HEK293 (cell line): ENCODE data around the gene GALNTL6.

ENCODE experiments used
- CTCF ChIA-PET: fragments of 350-600 bp; formaldehyde crosslinking; extraction: SDS; loops from one replicate; lab custom pipeline; 2021; ENCODE audit warnings: antibody characterized with exemption; lab: Yijun Ruan, JAX
- POLR2A ChIA-PET: fragments of 300-600 bp; formaldehyde crosslinking; extraction: SDS; loops from one replicate; lab custom pipeline; 2020; ENCODE audit warnings: antibody characterized with exemption, inconsistent platforms; lab: Yijun Ruan, JAX
- H3K27ac ChIP-seq: fragments of 200-500 bp; sonication (Bioruptor generic); 2 replicates; pipeline ENCODE4 v1.5.1; 2014; ENCODE audit warnings: low read depth, low read length, control low read depth, inconsistent platforms; ENCODE audit errors: extremely low read depth
- H3K36me3 ChIP-seq, 2 experiments: fragments of 200-500 bp in 1 of 2; sonication (Bioruptor generic) in 1 of 2; 1 replicate in 1 of 2; 2 replicates in 1 of 2; pipeline ENCODE4 v1.5.1; 2014 to 2017; ENCODE audit warnings: inconsistent platforms in 2 of 2, low read length in 2 of 2; ENCODE audit not compliant: control insufficient read depth in 2 of 2, insufficient read depth in 1 of 2
- H3K4me1 ChIP-seq: fragments of 200-500 bp; sonication (Bioruptor generic); 2 replicates; pipeline ENCODE4 v1.5.1; 2014; ENCODE audit warnings: mild to moderate bottlenecking, low read length, inconsistent platforms; ENCODE audit not compliant: control insufficient read depth, insufficient read depth
- H3K4me3 ChIP-seq: 2 replicates; pipeline ENCODE4 v1.5.1; 2011; ENCODE audit warnings: low read depth, mild to moderate bottlenecking, control low read depth, low read length, moderate library complexity
- H3K9me3 ChIP-seq: fragments of 200-500 bp; sonication (Bioruptor generic); 2 replicates; pipeline ENCODE4 v1.5.1; 2014; ENCODE audit warnings: low read depth, low read length, inconsistent platforms; ENCODE audit not compliant: control insufficient read depth, insufficient read depth
- BCL11A ChIP-seq: fragments of 450-650 bp; formaldehyde crosslinking; IDR thresholded peaks from 2 replicates; pipeline ENCODE4 v1.5.1; 2016; ENCODE audit warnings: low read depth, missing biosample characterization, missing genetic modification characterization
- CTCF ChIP-seq: fragments of 450-650 bp; formaldehyde crosslinking; IDR thresholded peaks from 2 replicates; pipeline ENCODE4 v1.5.1; 2016; ENCODE audit warnings: missing biosample characterization, missing genetic modification characterization
- FEZF1 ChIP-seq: fragments of 450-650 bp; formaldehyde crosslinking; IDR thresholded peaks from 2 replicates; pipeline ENCODE4 v1.5.1; 2016; ENCODE audit warnings: missing biosample characterization, missing genetic modification characterization
- IKZF3 ChIP-seq: fragments of 450-650 bp; IDR thresholded peaks from 2 replicates; pipeline ENCODE4 v1.5.0; 2018; ENCODE audit warnings: missing biosample characterization, mild to moderate bottlenecking, missing genetic modification characterization, moderate library complexity
- KLF8 ChIP-seq: fragments of 450-650 bp; formaldehyde crosslinking; IDR thresholded peaks from 2 replicates; pipeline ENCODE4 v1.5.1; 2016; ENCODE audit warnings: missing biosample characterization, missing genetic modification characterization
- MYNN ChIP-seq: fragments of 450-650 bp; formaldehyde crosslinking; IDR thresholded peaks from 2 replicates; pipeline ENCODE4 v1.5.1; 2016; ENCODE audit warnings: missing biosample characterization, missing genetic modification characterization, borderline replicate concordance
- SCRT1 ChIP-seq: fragments of 450-650 bp; formaldehyde crosslinking; IDR thresholded peaks from 2 replicates; pipeline ENCODE4 v1.5.1; 2016; ENCODE audit warnings: missing biosample characterization, missing genetic modification characterization, borderline replicate concordance
- TRIM28 ChIP-seq: IDR thresholded peaks from 2 replicates; pipeline ENCODE4 v1.6.1; 2011; ENCODE audit warnings: low read length, control low read depth, borderline replicate concordance
- ZBTB11 ChIP-seq: fragments of 450-650 bp; formaldehyde crosslinking; conservative IDR thresholded peaks from 2 replicates; pipeline ENCODE4 v1.5.1; 2016; ENCODE audit warnings: low read depth, missing biosample characterization, missing genetic modification characterization
- ZFP3 ChIP-seq: fragments of 450-650 bp; formaldehyde crosslinking; IDR thresholded peaks from 2 replicates; pipeline ENCODE4 v1.5.1; 2016; ENCODE audit warnings: low read depth, missing biosample characterization, missing genetic modification characterization
- ZNF121 ChIP-seq: fragments of 450-650 bp; formaldehyde crosslinking; IDR thresholded peaks from 2 replicates; pipeline ENCODE4 v1.5.1; 2016; ENCODE audit warnings: missing biosample characterization, missing genetic modification characterization
- ZNF132 ChIP-seq: fragments of 450-650 bp; formaldehyde crosslinking; IDR thresholded peaks from 2 replicates; pipeline ENCODE4 v1.5.1; 2017; ENCODE audit warnings: missing biosample characterization, missing genetic modification characterization, borderline replicate concordance
- ZNF146 ChIP-seq: fragments of 450-650 bp; formaldehyde crosslinking; IDR thresholded peaks from 2 replicates; pipeline ENCODE4 v1.5.1; 2016; ENCODE audit warnings: missing biosample characterization, missing genetic modification characterization
- ZNF169 ChIP-seq: fragments of 450-650 bp; formaldehyde crosslinking; IDR thresholded peaks from 2 replicates; pipeline ENCODE4 v1.5.1; 2016; ENCODE audit warnings: missing biosample characterization, missing genetic modification characterization
- ZNF274 ChIP-seq, 2 experiments: fragments of 200-500 bp in 1 of 2; fragments of 450-650 bp in 1 of 2; sonication (Bioruptor generic) in 1 of 2; formaldehyde crosslinking in 1 of 2; IDR thresholded peaks; 2 replicates each; pipeline versions ENCODE4 v1.5.1 to v1.6.1; 2014 to 2016; ENCODE audit warnings: borderline replicate concordance in 1 of 2, inconsistent platforms in 1 of 2, low read length in 1 of 2, missing biosample characterization in 1 of 2, missing genetic modification characterization in 1 of 2
- ZNF350 ChIP-seq: fragments of 450-650 bp; formaldehyde crosslinking; IDR thresholded peaks from 2 replicates; pipeline ENCODE4 v1.5.0; 2017; ENCODE audit warnings: missing biosample characterization, mild to moderate bottlenecking, missing genetic modification characterization
- ZNF37A ChIP-seq: fragments of 450-650 bp; IDR thresholded peaks from 2 replicates; pipeline ENCODE4 v1.5.1; 2018; ENCODE audit warnings: missing biosample characterization, missing genetic modification characterization
- ZNF391 ChIP-seq: fragments of 450-650 bp; formaldehyde crosslinking; IDR thresholded peaks from 2 replicates; pipeline ENCODE4 v1.5.1; 2016; ENCODE audit warnings: low read depth, missing biosample characterization, missing genetic modification characterization, borderline replicate concordance
- ZNF394 ChIP-seq: fragments of 450-650 bp; formaldehyde crosslinking; IDR thresholded peaks from 2 replicates; pipeline ENCODE4 v1.5.1; 2016; ENCODE audit warnings: missing biosample characterization, missing genetic modification characterization, mild to moderate bottlenecking, moderate library complexity, borderline replicate concordance
- ZNF488 ChIP-seq: fragments of 450-650 bp; formaldehyde crosslinking; IDR thresholded peaks from 2 replicates; pipeline ENCODE4 v1.5.1; 2016; ENCODE audit warnings: missing biosample characterization, missing genetic modification characterization
- ZNF558 ChIP-seq: fragments of 450-650 bp; formaldehyde crosslinking; IDR thresholded peaks from 2 replicates; pipeline ENCODE4 v1.5.1; 2016; ENCODE audit warnings: missing biosample characterization, missing genetic modification characterization
- ZNF571 ChIP-seq: fragments of 450-650 bp; formaldehyde crosslinking; IDR thresholded peaks from 2 replicates; pipeline ENCODE4 v1.5.0; 2017; ENCODE audit warnings: missing biosample characterization, missing genetic modification characterization
- ZNF623 ChIP-seq: fragments of 450-650 bp; formaldehyde crosslinking; IDR thresholded peaks from 2 replicates; pipeline ENCODE4 v1.5.1; 2016; ENCODE audit warnings: missing biosample characterization, missing genetic modification characterization
- ZNF692 ChIP-seq: fragments of 450-650 bp; formaldehyde crosslinking; IDR thresholded peaks from 2 replicates; pipeline ENCODE4 v1.5.1; 2016; ENCODE audit warnings: missing biosample characterization, missing genetic modification characterization
- ZNF768 ChIP-seq: fragments of 450-650 bp; formaldehyde crosslinking; IDR thresholded peaks from 2 replicates; pipeline ENCODE4 v1.5.1; 2018; ENCODE audit warnings: missing biosample characterization, mild to moderate bottlenecking, missing genetic modification characterization
- ZNF777 ChIP-seq: fragments of 450-650 bp; formaldehyde crosslinking; IDR thresholded peaks from 2 replicates; pipeline ENCODE4 v1.5.1; 2017; ENCODE audit warnings: missing biosample characterization, missing genetic modification characterization, borderline replicate concordance
- ZNF785 ChIP-seq: fragments of 450-650 bp; formaldehyde crosslinking; IDR thresholded peaks from 2 replicates; pipeline ENCODE4 v1.5.1; 2016; ENCODE audit warnings: missing biosample characterization, missing genetic modification characterization
- ZNF830 ChIP-seq: fragments of 450-650 bp; IDR thresholded peaks from 2 replicates; pipeline ENCODE4 v1.5.0; 2018; ENCODE audit warnings: missing biosample characterization, missing genetic modification characterization, low read depth, mild to moderate bottlenecking, moderate library complexity
- ZNF843 ChIP-seq: fragments of 450-650 bp; formaldehyde crosslinking; IDR thresholded peaks from 2 replicates; pipeline ENCODE4 v1.5.1; 2016; ENCODE audit warnings: missing biosample characterization, missing genetic modification characterization

GALNTL6 gene

GRCh38 chr4:172243551-172243950, 430.3 kb downstream of the GALNTL6 start (continued):
- TF ChIP-seq ZNF692 = no peak
- no peak for TF ChIP-seq TRIM28
- TF ChIP-seq IKZF3 (tag by site-specific recombination) = no peak
- no peak for TF ChIP-seq MYNN
- no peak for TF ChIP-seq ZNF391 (tag by site-specific recombination)
- no peak for TF ChIP-seq ZNF37A
- TF ChIP-seq ZNF394 (tag by site-specific recombination) = no peak
- TF ChIP-seq SCRT1 (tag by site-specific recombination) = no peak
- TF ChIP-seq ZNF169 = no peak
- TF ChIP-seq ZNF121 (tag by site-specific recombination) = no peak
- no peak for TF ChIP-seq ZNF146 (tag by site-specific recombination)
- no peak for TF ChIP-seq ZBTB11 (tag by site-specific recombination)

GRCh38 chr4:172245516-172245915, 432.3 kb downstream of the GALNTL6 start:
- Histone ChIP-seq H3K27ac (no peak overlapping the region), H3K9me3 (no peaks in the 10 kb centered on the region), H3K4me1 (no peaks in the 10 kb centered on the region), H3K36me3 (no peaks in the 10 kb centered on the region), H3K4me3 (no peak overlapping the region)
- ChIA-PET POLR2A (no interaction called here), CTCF (no interaction called here)
- no peak for TF ChIP-seq ZNF37A
- no peak for TF ChIP-seq KLF8
- TF ChIP-seq ZNF623 = no peak
- no peak for TF ChIP-seq ZNF350 (tag by site-specific recombination)
- no peak for TF ChIP-seq ZNF830 (tag by site-specific recombination)
- no peak for TF ChIP-seq ZNF571 (tag by site-specific recombination)
- no peak for TF ChIP-seq ZNF777 (tag by site-specific recombination)
- TF ChIP-seq ZNF558 (tag by site-specific recombination) = no peak
- TF ChIP-seq ZFP3 = no peak
- no peak for TF ChIP-seq ZNF768 (tag by site-specific recombination)
- TF ChIP-seq ZNF132 (tag by site-specific recombination) = no peak
- no peak for TF ChIP-seq ZNF785 (tag by site-specific recombination)
- no peak for TF ChIP-seq ZNF274 (IDR thresholded peaks at IDR 0.05; ENCODE audit: low read length)
- TF ChIP-seq ZNF274 (tag by site-specific recombination; IDR thresholded peaks at IDR 0.05; ENCODE audit: borderline replicate concordance) = no peak
- TF ChIP-seq FEZF1 (tag by site-specific recombination) = no peak
- no peak for TF ChIP-seq BCL11A (tag by site-specific recombination)
- no peak for TF ChIP-seq CTCF (tag by site-specific recombination)
- TF ChIP-seq ZNF843 (tag by site-specific recombination) = no peak
- TF ChIP-seq ZNF488 = no peak
